ENCODE data around the gene TPO.

Gene TPO

GRCh38 chr2:1422716-1423285, 9.5 kb downstream of the TPO start:
- TF ChIP-seq GATA3 (IDR thresholded peaks at IDR 0.05; ENCODE audit: low read depth, low read length): no peak

- TF ChIP-seq GATA2 (IDR thresholded peaks at IDR 0.05; ENCODE audit: low read depth, low read length) (no peak), GATA3 (IDR thresholded peaks at IDR 0.05; ENCODE audit: low read depth, low read length) (no peak)
These were observed 13.8 kb downstream of the TPO start for GRCh38 chr2:1427086-1427485.

- TF ChIP-seq GATA2 (IDR thresholded peaks at IDR 0.05; ENCODE audit: low read depth, low read length): no peak
- TF ChIP-seq GATA3 (IDR thresholded peaks at IDR 0.05; ENCODE audit: low read depth, low read length): no peak
These were observed 16.6 kb downstream of the TPO start for GRCh38 chr2:1429895-1430294.

- TF ChIP-seq GATA2 (IDR thresholded peaks at IDR 0.05; ENCODE audit: low read depth, low read length): no peak
- TF ChIP-seq GATA3 (IDR thresholded peaks at IDR 0.05; ENCODE audit: low read depth, low read length): no peak
These were observed 17.2 kb downstream of the TPO start for GRCh38 chr2:1430491-1430890.

GRCh38 chr2:1431886-1432400, 18.7 kb downstream of the TPO start:
- TF ChIP-seq GATA3 (IDR thresholded peaks at IDR 0.05; ENCODE audit: low read depth, low read length): no peak
- no peak for TF ChIP-seq GATA2 (IDR thresholded peaks at IDR 0.05; ENCODE audit: low read depth, low read length)

- no peak for TF ChIP-seq GATA3 (IDR thresholded peaks at IDR 0.05; ENCODE audit: low read depth, low read length)
- no peak for TF ChIP-seq GATA2 (IDR thresholded peaks at IDR 0.05; ENCODE audit: low read depth, low read length)
These were observed 19.5 kb downstream of the TPO start for GRCh38 chr2:1432726-1433125.

GRCh38 chr2:1436369-1436768, 23.1 kb downstream of the TPO start:
- TF ChIP-seq GATA2 (IDR thresholded peaks at IDR 0.05; ENCODE audit: low read depth, low read length) (no peak), GATA3 (IDR thresholded peaks at IDR 0.05; ENCODE audit: low read depth, low read length) (no peak)

GRCh38 chr2:1437101-1437500, 23.8 kb downstream of the TPO start:
- TF ChIP-seq GATA3 (IDR thresholded peaks at IDR 0.05; ENCODE audit: low read depth, low read length): no peak
- no peak for TF ChIP-seq GATA2 (IDR thresholded peaks at IDR 0.05; ENCODE audit: low read depth, low read length)

- no peak for TF ChIP-seq GATA3 (IDR thresholded peaks at IDR 0.05; ENCODE audit: low read depth, low read length)
- TF ChIP-seq GATA2 (IDR thresholded peaks at IDR 0.05; ENCODE audit: low read depth, low read length): no peak
These were observed 24.3 kb downstream of the TPO start for GRCh38 chr2:1437537-1437936.

GRCh38 chr2:1438972-1439371, 25.7 kb downstream of the TPO start:
- TF ChIP-seq GATA3 (IDR thresholded peaks at IDR 0.05; ENCODE audit: low read depth, low read length) (no peak), GATA2 (IDR thresholded peaks at IDR 0.05; ENCODE audit: low read depth, low read length) (no peak)

GRCh38 chr2:1440581-1440980, 27.3 kb downstream of the TPO start:
- TF ChIP-seq GATA2 (IDR thresholded peaks at IDR 0.05; ENCODE audit: low read depth, low read length) (no peak), GATA3 (IDR thresholded peaks at IDR 0.05; ENCODE audit: low read depth, low read length) (no peak)

- no peak for TF ChIP-seq GATA3 (IDR thresholded peaks at IDR 0.05; ENCODE audit: low read depth, low read length)
These were observed 33.0 kb downstream of the TPO start for GRCh38 chr2:1446301-1446700.

- TF ChIP-seq GATA2 (IDR thresholded peaks at IDR 0.05; ENCODE audit: low read depth, low read length) (no peak), GATA3 (IDR thresholded peaks at IDR 0.05; ENCODE audit: low read depth, low read length) (no peak)
These were observed 34.7 kb downstream of the TPO start for GRCh38 chr2:1448009-1448408.

GRCh38 chr2:1450915-1451314, 37.7 kb downstream of the TPO start:
- TF ChIP-seq GATA2 (IDR thresholded peaks at IDR 0.05; ENCODE audit: low read depth, low read length) (no peak), GATA3 (IDR thresholded peaks at IDR 0.05; ENCODE audit: low read depth, low read length) (no peak)

GRCh38 chr2:1451422-1451821, 38.2 kb downstream of the TPO start:
- no peak for TF ChIP-seq GATA3 (IDR thresholded peaks at IDR 0.05; ENCODE audit: low read depth, low read length)
- no peak for TF ChIP-seq GATA2 (IDR thresholded peaks at IDR 0.05; ENCODE audit: low read depth, low read length)

GRCh38 chr2:1453561-1453960, 40.3 kb downstream of the TPO start:
- TF ChIP-seq GATA2 (IDR thresholded peaks at IDR 0.05; ENCODE audit: low read depth, low read length): no peak
- TF ChIP-seq GATA3 (IDR thresholded peaks at IDR 0.05; ENCODE audit: low read depth, low read length): no peak
